Retina (tissue), 1 donor: Measurements from ENCODE around the gene FMO2.

Experiments
- DNase-seq: peaks from one replicate; pipeline ENCODE4 v3.0.0-alpha.2; 2016

The FMO2 gene, protein sequence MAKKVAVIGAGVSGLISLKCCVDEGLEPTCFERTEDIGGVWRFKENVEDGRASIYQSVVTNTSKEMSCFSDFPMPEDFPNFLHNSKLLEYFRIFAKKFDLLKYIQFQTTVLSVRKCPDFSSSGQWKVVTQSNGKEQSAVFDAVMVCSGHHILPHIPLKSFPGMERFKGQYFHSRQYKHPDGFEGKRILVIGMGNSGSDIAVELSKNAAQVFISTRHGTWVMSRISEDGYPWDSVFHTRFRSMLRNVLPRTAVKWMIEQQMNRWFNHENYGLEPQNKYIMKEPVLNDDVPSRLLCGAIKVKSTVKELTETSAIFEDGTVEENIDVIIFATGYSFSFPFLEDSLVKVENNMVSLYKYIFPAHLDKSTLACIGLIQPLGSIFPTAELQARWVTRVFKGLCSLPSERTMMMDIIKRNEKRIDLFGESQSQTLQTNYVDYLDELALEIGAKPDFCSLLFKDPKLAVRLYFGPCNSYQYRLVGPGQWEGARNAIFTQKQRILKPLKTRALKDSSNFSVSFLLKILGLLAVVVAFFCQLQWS

DNA sequence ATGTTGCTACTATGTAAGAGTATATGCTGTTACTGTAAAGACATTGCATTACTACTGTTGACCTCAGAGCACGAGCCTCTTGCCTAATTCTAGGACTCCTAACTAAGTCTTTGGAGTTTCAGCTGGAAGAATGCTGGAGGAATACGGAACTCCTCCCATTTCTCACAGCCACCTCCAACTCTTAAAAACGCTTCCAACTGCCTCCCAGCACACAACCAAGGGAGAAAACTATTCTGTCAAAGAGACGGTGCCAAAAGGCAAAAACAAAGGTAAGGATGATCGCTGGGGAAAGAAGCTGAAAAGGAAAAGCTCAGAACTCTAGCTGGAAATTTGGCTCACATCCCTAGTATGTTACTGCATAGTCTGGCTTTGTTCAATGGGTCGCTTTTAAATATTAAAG is at the start of gene FMO2:
TSS of gene FMO2 (plus strand) at position 210 of the 400 bp plus-strand sequence. CDS start 414 bp downstream, outside the sequence.
- DNase-seq, result no peak

DNA sequence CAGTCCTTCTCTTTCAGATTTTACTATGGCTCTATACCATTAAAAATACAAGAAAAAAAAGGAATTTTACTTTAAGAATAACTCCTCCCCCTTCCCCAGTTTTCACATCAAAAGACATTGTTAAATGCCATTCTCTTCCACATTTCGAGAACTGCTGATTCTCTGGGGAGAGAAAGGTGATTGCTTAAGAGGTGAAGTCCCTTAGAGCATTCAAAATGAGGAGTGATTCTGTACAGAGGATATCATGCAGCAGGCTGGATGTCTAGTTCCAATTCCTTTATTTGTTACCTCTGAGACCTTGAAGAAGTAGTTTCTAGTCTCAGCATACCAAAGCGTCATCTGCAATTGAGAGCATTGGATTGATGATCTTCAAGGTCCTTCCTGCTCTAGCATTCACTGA is 47.5 kb upstream of the FMO2 start:
- DNase-seq, result no peak

DNA sequence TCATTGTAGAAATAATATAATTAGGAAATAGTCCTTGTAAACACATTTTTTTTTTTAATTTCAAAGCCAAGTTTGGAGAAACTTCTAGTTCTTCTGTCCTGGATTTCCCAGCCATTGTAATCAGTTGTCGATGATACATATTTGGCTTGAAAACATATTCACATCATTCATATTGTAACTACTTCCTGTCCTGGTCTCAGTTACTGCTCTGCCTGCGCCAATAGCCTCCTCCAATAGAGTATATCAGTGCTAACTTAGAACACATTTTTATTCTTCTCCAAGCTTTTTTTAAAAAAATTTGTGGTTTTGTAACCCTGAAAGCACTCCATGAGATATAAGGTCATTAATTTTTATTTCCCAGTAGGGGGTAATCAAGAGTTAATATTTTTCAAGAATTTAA is 46.1 kb upstream of the FMO2 start:
- no peak for DNase-seq

GRCh38 chr1:171139890-171140289 is 45.2 kb upstream of the FMO2 start:
- no peak for DNase-seq

DNA sequence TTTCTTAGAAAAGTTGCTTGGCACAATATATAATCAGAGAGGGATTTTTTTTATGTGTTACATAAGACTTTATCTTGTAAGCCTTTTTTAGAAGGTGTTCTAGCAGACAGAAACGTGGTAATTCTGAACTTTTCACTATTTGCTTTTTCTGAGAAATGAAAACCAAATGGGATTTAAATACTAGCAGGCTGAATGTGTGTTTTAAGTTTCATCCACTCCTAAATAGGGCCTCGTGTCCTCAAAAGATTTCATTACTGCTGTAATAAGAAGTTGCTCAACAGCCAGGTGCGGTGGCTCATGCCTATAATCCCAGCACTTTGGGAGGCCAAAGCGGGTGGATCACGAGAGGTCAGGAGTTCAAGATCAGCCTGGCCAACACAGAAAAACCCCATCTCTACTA is 44.7 kb upstream of the FMO2 start:
- no peak for DNase-seq

DNA sequence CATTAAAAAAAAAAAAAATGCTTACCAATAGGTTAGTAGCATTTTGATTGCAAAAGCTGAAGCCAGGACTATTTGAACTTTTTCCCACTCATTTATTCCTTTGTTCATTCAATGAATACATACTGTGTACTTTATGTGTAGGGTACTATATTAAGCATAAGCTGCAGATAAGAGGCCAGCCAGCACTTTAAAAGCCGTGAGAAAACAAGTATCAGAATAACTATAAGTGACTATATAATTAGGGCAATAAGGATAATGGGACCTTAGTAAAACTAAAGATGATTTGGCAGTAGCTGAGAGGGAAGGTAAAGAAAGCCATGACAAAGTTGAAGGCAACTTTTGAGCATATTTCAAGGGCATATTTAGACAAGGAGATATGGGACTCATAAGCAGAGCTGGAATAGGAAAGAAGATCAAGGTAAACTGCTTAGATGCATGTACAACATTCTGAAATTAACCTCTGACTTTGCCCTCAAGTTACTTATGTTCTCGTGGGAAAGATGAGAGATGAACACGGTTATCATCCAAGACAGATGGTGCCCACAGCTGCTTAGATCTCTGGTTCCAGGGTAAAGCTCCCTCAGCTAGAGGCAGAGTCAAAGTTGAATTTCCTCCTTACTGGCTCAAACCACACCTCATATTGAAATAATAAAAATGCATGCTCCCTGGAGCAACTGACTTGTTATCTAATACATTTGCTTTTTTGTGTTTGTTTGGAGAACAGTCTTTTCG is 44.0 kb upstream of the FMO2 start:
- DNase-seq, result no peak

GRCh38 chr1:171141688-171142415 is 43.2 kb upstream of the FMO2 start:
- no peak for DNase-seq

- no peak for DNase-seq
These were observed 42.4 kb upstream of the FMO2 start for GRCh38 chr1:171142416-171143385.

GRCh38 chr1:171150156-171150555 is 34.9 kb upstream of the FMO2 start:
- no peak for DNase-seq

- no peak for DNase-seq
These were observed 32.6 kb upstream of the FMO2 start for GRCh38 chr1:171152549-171152948.

DNA sequence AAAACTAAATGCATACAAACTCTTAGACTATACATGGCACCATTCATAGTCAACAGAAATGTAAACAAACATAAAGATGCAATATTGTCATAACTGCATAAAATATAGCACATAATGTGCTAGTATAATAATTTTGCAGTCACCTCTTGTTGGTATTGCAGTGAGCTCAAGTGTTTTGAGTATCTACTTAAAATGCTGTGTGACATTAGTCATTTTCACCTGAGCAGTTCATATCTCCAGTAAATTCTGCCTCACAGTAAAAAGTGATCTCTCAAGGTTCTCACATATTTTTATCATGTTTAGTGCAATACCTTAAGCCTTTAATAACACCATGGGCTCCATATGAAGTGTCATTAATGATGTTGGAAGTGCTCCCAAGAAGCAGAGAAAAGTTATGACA is 29.6 kb upstream of the FMO2 start:
- no peak for DNase-seq

- no peak for DNase-seq
These were observed 27.0 kb upstream of the FMO2 start for GRCh38 chr1:171158096-171158495.

GRCh38 chr1:171158551-171158950 is 26.5 kb upstream of the FMO2 start:
- DNase-seq, result no peak

- DNase-seq, result no peak
These were observed 26.0 kb upstream of the FMO2 start for GRCh38 chr1:171159148-171159547.

DNA sequence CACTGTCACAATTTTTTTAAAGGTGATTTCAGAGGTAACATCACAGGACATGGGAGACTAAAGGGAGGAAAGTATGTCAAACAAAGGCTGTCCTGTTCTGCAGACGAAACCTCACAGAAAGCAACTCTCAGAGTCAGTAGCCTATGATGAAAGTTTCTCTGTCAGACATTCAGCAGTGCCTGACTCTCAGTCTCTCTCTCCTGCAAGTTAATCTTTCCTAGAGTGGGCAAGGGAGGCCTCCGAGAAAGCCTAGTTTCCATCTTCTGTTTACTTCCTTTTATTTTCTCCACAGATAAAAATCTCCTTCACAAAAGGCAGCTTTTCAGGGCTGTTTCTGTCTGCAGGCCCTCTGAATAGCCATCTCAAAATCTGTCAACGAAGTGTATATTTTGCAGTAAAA is 24.9 kb upstream of the FMO2 start:
- DNase-seq, result no peak

- no peak for DNase-seq
These were observed 24.3 kb upstream of the FMO2 start for GRCh38 chr1:171160639-171161354.

GRCh38 chr1:171161431-171161830 is 23.7 kb upstream of the FMO2 start:
- no peak for DNase-seq

DNA sequence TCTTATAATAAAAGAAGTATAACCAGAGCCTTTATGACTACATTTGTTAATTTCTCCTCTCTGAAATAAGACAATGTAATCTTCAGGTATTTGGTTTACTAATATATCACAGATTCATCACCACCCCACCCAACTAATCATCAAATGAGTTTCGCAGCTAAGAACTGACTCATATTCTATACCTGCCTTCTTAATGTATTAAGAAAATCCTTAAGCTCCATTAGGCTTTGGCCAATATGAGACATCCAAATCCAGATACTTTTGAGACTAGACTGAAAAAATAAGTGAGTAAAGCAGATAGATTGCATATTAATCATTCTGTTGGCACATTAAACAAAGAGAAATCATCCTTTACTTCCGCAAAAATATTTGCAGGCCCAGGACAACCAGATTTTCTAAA is 18.7 kb upstream of the FMO2 start:
- no peak for DNase-seq

- no peak for DNase-seq
These were observed 17.3 kb upstream of the FMO2 start for GRCh38 chr1:171167785-171168184.

DNA sequence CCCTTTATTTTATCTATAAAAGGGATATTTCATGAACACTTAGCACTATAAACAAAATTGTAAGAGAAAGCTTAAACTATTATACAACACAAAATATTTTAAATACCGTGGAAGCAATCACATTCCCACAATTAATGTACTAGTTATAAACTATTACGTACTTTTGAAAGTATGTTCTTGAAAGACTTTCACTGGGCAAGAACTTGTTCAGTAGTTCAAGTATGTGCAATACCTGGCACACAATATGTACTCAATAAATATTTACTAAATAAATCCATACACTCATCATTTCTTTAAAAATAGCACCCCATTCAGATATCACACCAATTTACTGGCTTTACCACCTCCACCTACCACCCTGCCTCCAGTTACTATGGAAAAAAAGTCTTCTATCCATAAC is 12.6 kb upstream of the FMO2 start:
- no peak for DNase-seq

GRCh38 chr1:171173069-171173468 is 12.0 kb upstream of the FMO2 start:
- no peak for DNase-seq
